D721Med (cell line): Measurements from ENCODE around the gene ZDHHC7.
"Not testable (repeated sequence)": the region's sequence is repeated elsewhere in the genome, so short reads cannot be mapped to it uniquely, and the experiment has no call there.

Experiments
- DNase-seq: peaks from one replicate; pipeline ENCODE4 v3.0.0; 2011; ENCODE audit warnings: low spot score; ENCODE audit not compliant: insufficient read length
- FAIRE-seq: peaks from 2 replicates; lab custom pipeline; 2011; peaks lifted over from hg19 to GRCh38; lab: Jason Lieb, UNC
- CTCF ChIP-seq: IDR thresholded peaks from 2 replicates; pipeline ENCODE4 v1.5.1; 2012; ENCODE audit warnings: mild to moderate bottlenecking, control low read depth; ENCODE audit not compliant: insufficient read depth; ENCODE audit errors: missing control alignments

The ZDHHC7 gene

GRCh38 chr16:85034591-85035433 lies 23.5 kb upstream of the ZDHHC7 start:
- TF ChIP-seq CTCF, result no peak

GRCh38 chr16:85033171-85033570 lies 21.8 kb upstream of the ZDHHC7 start:
- FAIRE-seq (no peak), DNase-seq (no peak)
- no peak for TF ChIP-seq CTCF

More at GRCh38 chr16:85034591-85035433, 23.5 kb upstream of the ZDHHC7 start:
- DNase-seq (no peak), FAIRE-seq (no peak)

- not testable (repeated sequence) for FAIRE-seq, DNase-seq
Observed at GRCh38 chr16:85032187-85032586, 20.9 kb upstream of the ZDHHC7 start.

- TF ChIP-seq CTCF, result no peak
- no peak for FAIRE-seq
- no peak for DNase-seq
Observed at GRCh38 chr16:85031451-85031850, 20.1 kb upstream of the ZDHHC7 start.

GRCh38 chr16:85029981-85030401 lies 18.7 kb upstream of the ZDHHC7 start:
- TF ChIP-seq CTCF, result no peak
- DNase-seq (no peak), FAIRE-seq (no peak)

GRCh38 chr16:85029408-85029784 lies 18.1 kb upstream of the ZDHHC7 start:
- no peak for TF ChIP-seq CTCF
- FAIRE-seq (no peak), DNase-seq (no peak)

- FAIRE-seq, result no peak
Observed at GRCh38 chr16:85028685-85029407, 17.5 kb upstream of the ZDHHC7 start.

More at GRCh38 chr16:85028685-85029407, 17.5 kb upstream of the ZDHHC7 start:
- DNase-seq, result no peak
- TF ChIP-seq CTCF, result no peak
